ENCODE results near the gene ALCAM. TPM values are rescaled to one million over a fixed set of nuclear protein-coding genes. Genes with fewer than 3 reads are reported as not detected.

Gene ALCAM
- total RNA-seq, 1 donor from 2014 or later = 54.4 TPM

- no peaks in the 10 kb centered on the region for H3K79me2 ChIP-seq (ENCODE audit: low read depth)
- H3K36me3 ChIP-seq = no peaks in the 10 kb centered on the region
- Mint-ChIP-seq H3K4me3 (no peak overlapping the region), H3K4me1 (no peaks in the 10 kb centered on the region), H3K9me3 (no peaks in the 10 kb centered on the region), H3K27me3 (ENCODE audit: insufficient read depth, low read depth) (no peaks in the 10 kb centered on the region), H3K36me3 (no peaks in the 10 kb centered on the region), H3K27ac (no peak overlapping the region)
- H4K20me1 ChIP-seq (ENCODE audit: low read depth) = no peaks in the 10 kb centered on the region
- no peaks in the 10 kb centered on the region for H3K4me1 ChIP-seq
- H3K27ac ChIP-seq = no peak overlapping the region
- no peaks in the 10 kb centered on the region for H3K9me3 ChIP-seq (ENCODE audit: low read depth)
- no peak overlapping the region for H2AFZ ChIP-seq (replicated peaks)
- DNase-seq (ENCODE audit: low spot score) = no peak
- H3K9ac ChIP-seq = no peak overlapping the region
- H3F3A ChIP-seq (ENCODE audit: low read depth) = no peaks in the 10 kb centered on the region
- H3K4me3 ChIP-seq = no peak overlapping the region
- no peaks in the 10 kb centered on the region for H3K27me3 ChIP-seq
- no peak for TF ChIP-seq EZH2phosphoT487 (IDR thresholded peaks at IDR 0.05)
- TF ChIP-seq CTCF (IDR thresholded peaks at IDR 0.05) = no peak
- no peak for TF ChIP-seq EZH2 (IDR thresholded peaks at IDR 0.05)
- no peak overlapping the region for H3K4me2 ChIP-seq
Observed at GRCh38 chr3:105339946-105340345, 26.8 kb upstream of the ALCAM start.

- Histone ChIP-seq H3K9me3 (ENCODE audit: low read depth) (no peaks in the 10 kb centered on the region), H3K36me3 (no peaks in the 10 kb centered on the region), H3K9ac (no peak overlapping the region), H3K4me1 (no peaks in the 10 kb centered on the region), H3K4me3 (no peak overlapping the region), H3K27me3 (no peaks in the 10 kb centered on the region), H2AFZ (replicated peaks) (no peak overlapping the region), H4K20me1 (ENCODE audit: low read depth) (no peaks in the 10 kb centered on the region), H3K4me2 (no peak overlapping the region), H3K27ac (no peak overlapping the region), H3F3A (ENCODE audit: low read depth) (no peaks in the 10 kb centered on the region), H3K79me2 (ENCODE audit: low read depth) (no peaks in the 10 kb centered on the region)
- no peak for TF ChIP-seq EZH2phosphoT487 (IDR thresholded peaks at IDR 0.05)
- TF ChIP-seq CTCF (IDR thresholded peaks at IDR 0.05) = no peak
- no peak for TF ChIP-seq EZH2 (IDR thresholded peaks at IDR 0.05)
- H3K9me3 Mint-ChIP-seq = no peaks in the 10 kb centered on the region
- no peaks in the 10 kb centered on the region for H3K27me3 Mint-ChIP-seq (ENCODE audit: insufficient read depth, low read depth)
- no peaks in the 10 kb centered on the region for H3K4me1 Mint-ChIP-seq
- no peak overlapping the region for H3K4me3 Mint-ChIP-seq
- H3K27ac Mint-ChIP-seq = no peak overlapping the region
- no peaks in the 10 kb centered on the region for H3K36me3 Mint-ChIP-seq
- DNase-seq (ENCODE audit: low spot score) = no peak
Observed at GRCh38 chr3:105343991-105344390, 22.7 kb upstream of the ALCAM start.

GRCh38 chr3:105345156-105345555, 21.6 kb upstream of the ALCAM start:
- Histone ChIP-seq H3K4me3 (no peak overlapping the region), H3K4me1 (no peaks in the 10 kb centered on the region), H3K27me3 (no peaks in the 10 kb centered on the region), H2AFZ (replicated peaks) (no peak overlapping the region), H3F3A (ENCODE audit: low read depth) (no peaks in the 10 kb centered on the region), H3K9ac (no peak overlapping the region), H3K27ac (no peak overlapping the region), H3K4me2 (no peak overlapping the region), H3K79me2 (ENCODE audit: low read depth) (no peaks in the 10 kb centered on the region), H4K20me1 (ENCODE audit: low read depth) (no peaks in the 10 kb centered on the region), H3K9me3 (ENCODE audit: low read depth) (no peaks in the 10 kb centered on the region), H3K36me3 (no peaks in the 10 kb centered on the region)
- Mint-ChIP-seq H3K27me3 (ENCODE audit: insufficient read depth, low read depth) (no peaks in the 10 kb centered on the region), H3K36me3 (no peaks in the 10 kb centered on the region), H3K4me1 (no peaks in the 10 kb centered on the region), H3K4me3 (no peak overlapping the region), H3K9me3 (no peaks in the 10 kb centered on the region), H3K27ac (no peak overlapping the region)
- TF ChIP-seq EZH2phosphoT487 (IDR thresholded peaks at IDR 0.05) (no peak), CTCF (IDR thresholded peaks at IDR 0.05) (no peak), EZH2 (IDR thresholded peaks at IDR 0.05) (no peak)
- DNase-seq (ENCODE audit: low spot score) = no peak
